ENCODE data around the gene LGR4. TPM values are rescaled to one million over a fixed set of nuclear protein-coding genes. Genes with fewer than 3 reads are reported as not detected.
A peak's percentile ranks its signal among the peaks of the same experiment; 100 is the strongest.

LGR4 gene
- total and polyA plus RNA-seq, 9 of the 15 experiments (the other 6 are each of a cell fraction or from before 2014, with no cell fraction given) = 0.94 to 10.1 (median 5.8) TPM

- in situ Hi-C loops (cut with MboI) = no loop called here
- Histone ChIP-seq H2AFZ (ENCODE audit: low read depth, low read length) (no peak overlapping the region; the same call in 1 of the 2 replicates), H3K9me1 (ENCODE audit: control insufficient read depth, insufficient read depth, low read length) (no peaks in the 10 kb centered on the region), H3K27me3 (ENCODE audit: control insufficient read depth in 2 of 2, insufficient read depth in 2 of 2, low read length in 2 of 2) (no peaks in the 10 kb centered on the region), H3K79me2 (ENCODE audit: control insufficient read depth, insufficient read depth, low read length) (no peaks in the 10 kb centered on the region), H4K20me1 (replicated peaks; ENCODE audit: control insufficient read depth, insufficient read depth, low read length) (no peaks in the 10 kb centered on the region), H3K9ac (ENCODE audit: insufficient read depth in 1 of 2, low read depth in 2 of 2, low read length in 2 of 2) (no peak overlapping the region), H3K4me2 (ENCODE audit: insufficient read depth, low read length) (no peak overlapping the region), H3K4me1 (replicated peaks in 1 of 2; ENCODE audit: control insufficient read depth in 2 of 2, insufficient read depth in 2 of 2, low read length in 2 of 2) (peaks cover 4% of the 10 kb centered on the region in 2 experiments; a peak in 3 of 5 replicates), H3K9me3 (replicated peaks; ENCODE audit: control insufficient read depth, insufficient read depth, low read depth, low read length) (no peaks in the 10 kb centered on the region), H3K4me3 (no peak overlapping the region), H3K27ac (ENCODE audit: extremely low read depth, low read depth, low read length) (no peak overlapping the region), H3K36me3 (ENCODE audit: control insufficient read depth, insufficient read depth, low read length) (peaks cover 7% of the 10 kb centered on the region; the same call in 1 of the 3 replicates)
- CTCF ChIA-PET (ENCODE audit: low intra/inter-chr PET ratio) = no interaction called here
- 44% methylated on average over 5 of the region's 5 CpGs for WGBS (ENCODE audit: insufficient coverage, low coverage, missing lambda C conversion rate)
- BruUV-seq (replicated peaks) = no TSS peak
- ATAC-seq (peak; percentile 44; the same call in 2 of the 3 replicates), FAIRE-seq (no peak), DNase-seq (ENCODE audit: extremely low read depth in 1 of 4, low spot score in 3 of 4) (no peak)
- no peak for TF ChIP-seq HNRNPLL (IDR thresholded peaks at IDR 0.05; ENCODE audit: low read depth, low read length, poor library complexity, severe bottlenecking)
- no peak for TF ChIP-seq HDAC6 (IDR thresholded peaks at IDR 0.05; ENCODE audit: low read depth, low read length)
- no peak for TF ChIP-seq ARHGAP35 (IDR thresholded peaks at IDR 0.05; ENCODE audit: partially characterized antibody)
- no peak for TF ChIP-seq GABPB2 (CRISPR knock-in tag; conservative IDR thresholded peaks at IDR 0.05)
- no peak for TF ChIP-seq SRSF9 (IDR thresholded peaks at IDR 0.05; ENCODE audit: borderline replicate concordance, low read depth, low read length)
- no peak for TF ChIP-seq THRB (CRISPR knock-in tag; conservative IDR thresholded peaks at IDR 0.05)
- no peak for TF ChIP-seq XRCC5 (IDR thresholded peaks at IDR 0.05; ENCODE audit: low read depth, low read length)
- no peak for TF ChIP-seq GABPA (tag; conservative IDR thresholded peaks at IDR 0.05; ENCODE audit: low read depth)
- TF ChIP-seq, protein P1, sequence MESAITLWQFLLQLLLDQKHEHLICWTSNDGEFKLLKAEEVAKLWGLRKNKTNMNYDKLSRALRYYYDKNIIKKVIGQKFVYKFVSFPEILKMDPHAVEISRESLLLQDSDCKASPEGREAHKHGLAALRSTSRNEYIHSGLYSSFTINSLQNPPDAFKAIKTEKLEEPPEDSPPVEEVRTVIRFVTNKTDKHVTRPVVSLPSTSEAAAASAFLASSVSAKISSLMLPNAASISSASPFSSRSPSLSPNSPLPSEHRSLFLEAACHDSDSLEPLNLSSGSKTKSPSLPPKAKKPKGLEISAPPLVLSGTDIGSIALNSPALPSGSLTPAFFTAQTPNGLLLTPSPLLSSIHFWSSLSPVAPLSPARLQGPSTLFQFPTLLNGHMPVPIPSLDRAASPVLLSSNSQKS (CRISPR knock-in tag; IDR thresholded peaks at IDR 0.05) = no peak
- TF ChIP-seq SIRT6 (IDR thresholded peaks at IDR 0.05; ENCODE audit: low read depth, low read length) = no peak
- TF ChIP-seq, protein P2, sequence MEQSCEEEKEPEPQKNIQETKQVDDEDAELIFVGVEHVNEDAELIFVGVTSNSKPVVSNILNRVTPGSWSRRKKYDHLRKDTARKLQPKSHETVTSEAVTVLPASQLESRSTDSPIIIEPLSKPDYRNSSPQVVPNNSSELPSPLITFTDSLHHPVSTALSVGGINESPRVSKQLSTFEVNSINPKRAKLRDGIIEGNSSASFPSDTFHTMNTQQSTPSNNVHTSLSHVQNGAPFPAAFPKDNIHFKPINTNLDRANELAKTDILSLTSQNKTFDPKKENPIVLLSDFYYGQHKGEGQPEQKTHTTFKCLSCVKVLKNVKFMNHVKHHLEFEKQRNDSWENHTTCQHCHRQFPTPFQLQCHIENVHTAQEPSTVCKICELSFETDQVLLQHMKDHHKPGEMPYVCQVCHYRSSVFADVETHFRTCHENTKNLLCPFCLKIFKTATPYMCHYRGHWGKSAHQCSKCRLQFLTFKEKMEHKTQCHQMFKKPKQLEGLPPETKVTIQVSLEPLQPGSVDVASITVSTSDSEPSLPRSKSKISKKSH (CRISPR knock-in tag; IDR thresholded peaks at IDR 0.05) = no peak
- TF ChIP-seq ZNF282 (CRISPR knock-in tag; IDR thresholded peaks at IDR 0.05) = no peak
- POLR2A ChIA-PET = no interaction called here
- intact Hi-C loops (cut with micrococcal nuclease) = no loop called here
These were observed 118.1 kb downstream of the LGR4 start for GRCh38 chr11:27354359-27354965.
